IMR-90 (cell line): ENCODE results near the gene SIGLEC11. TPM values are rescaled to one million over a fixed set of nuclear protein-coding genes. Genes with fewer than 3 reads are reported as not detected.

Experiments
- ATAC-seq: fragments of 200-7000 bp; cut with Tn5 transposase; 2 replicates; pipeline ENCODE4 v1.9.1; 2020; ENCODE audit warnings: low read depth, mild to moderate bottlenecking, moderate library complexity
- BruUV-seq: library from RNA; stranded (reverse); fragments of 400-500 nt; replicated peaks from 2 replicates; lab custom pipeline; 2021; lab: Mats Ljungman, UMichigan
- CTCF ChIA-PET: fragments of 300-600 bp; formaldehyde crosslinking; extraction: SDS; loops from one replicate; lab custom pipeline; 2021; ENCODE audit warnings: antibody characterized with exemption; lab: Yijun Ruan, JAX
- POLR2A ChIA-PET: fragments of 300-600 bp; sonication (Branson Sonifier 250); formaldehyde crosslinking; loops from one replicate; lab custom pipeline; 2022; ENCODE audit warnings: antibody characterized with exemption; ENCODE audit not compliant: unreplicated experiment; lab: Charles Lee
- DNase-seq: peaks from one replicate; pipeline ENCODE4 v3.0.0; 2013
- H2AFZ ChIP-seq: replicated peaks from 2 replicates; pipeline ENCODE3; 2013; ENCODE audit warnings: low read length, mild to moderate bottlenecking; ENCODE audit not compliant: poor library complexity
- H2AK5ac ChIP-seq: 2 replicates; pipeline ENCODE4 v1.6.1; 2013; ENCODE audit warnings: low read depth, low read length, inconsistent platforms
- H2AK9ac ChIP-seq: replicated peaks from 2 replicates; pipeline ENCODE3; 2013; ENCODE audit warnings: mild to moderate bottlenecking, low read depth, low read length, moderate library complexity; ENCODE audit not compliant: poor library complexity
- H2BK120ac ChIP-seq: 2 replicates; pipeline ENCODE4 v1.6.1; 2013; ENCODE audit warnings: low read depth, low read length, inconsistent platforms
- H2BK15ac ChIP-seq: 3 replicates; pipeline ENCODE4 v1.6.1; 2013; ENCODE audit warnings: low read depth, low read length, inconsistent platforms
- H2BK20ac ChIP-seq: 2 replicates; pipeline ENCODE4 v1.6.1; 2013; ENCODE audit warnings: low read depth, mild to moderate bottlenecking, inconsistent platforms, low read length, moderate library complexity
- H2BK5ac ChIP-seq: 2 replicates; pipeline ENCODE4 v1.6.1; 2013; ENCODE audit warnings: mild to moderate bottlenecking, low read depth, low read length, inconsistent platforms; ENCODE audit not compliant: poor library complexity, severe bottlenecking
- H3K14ac ChIP-seq: replicated peaks from 2 replicates; pipeline ENCODE4 v1.6.1; 2013; ENCODE audit warnings: low read depth, low read length, inconsistent platforms
- H3K18ac ChIP-seq: 2 replicates; pipeline ENCODE4 v1.6.1; 2013; ENCODE audit warnings: low read depth, low read length, control low read depth
- H3K23ac ChIP-seq: 2 replicates; pipeline ENCODE4 v1.6.1; 2013; ENCODE audit warnings: low read depth, low read length, inconsistent platforms
- H3K27ac ChIP-seq: 2 replicates; pipeline ENCODE4 v1.5.1; 2013; ENCODE audit warnings: mild to moderate bottlenecking, control low read depth, low read length; ENCODE audit not compliant: insufficient read depth
- H3K27me3 ChIP-seq: 2 replicates; pipeline ENCODE4 v1.6.1; 2013; ENCODE audit warnings: low read length; ENCODE audit not compliant: control insufficient read depth, insufficient read depth
- H3K36me3 ChIP-seq: 2 replicates; pipeline ENCODE4 v1.6.1; 2013; ENCODE audit warnings: low read length, mixed read lengths; ENCODE audit not compliant: control insufficient read depth, insufficient read depth
- H3K4ac ChIP-seq: 2 replicates; pipeline ENCODE4 v1.6.1; 2013; ENCODE audit warnings: low read depth, low read length, inconsistent platforms
- H3K4me1 ChIP-seq: 2 replicates; pipeline ENCODE4 v1.6.1; 2013; ENCODE audit warnings: low read length, mixed read lengths; ENCODE audit not compliant: control insufficient read depth, insufficient read depth
- H3K4me2 ChIP-seq: 2 replicates; pipeline ENCODE4 v1.6.1; 2013; ENCODE audit warnings: low read depth, mild to moderate bottlenecking, control low read depth, low read length, moderate library complexity
- H3K4me3 ChIP-seq: 2 replicates; pipeline ENCODE4 v1.5.1; 2013; ENCODE audit warnings: low read depth, mild to moderate bottlenecking, control low read depth, low read length, moderate library complexity; ENCODE audit not compliant: insufficient read depth
- H3K56ac ChIP-seq: 2 replicates; pipeline ENCODE4 v1.6.1; 2013; ENCODE audit warnings: low read length, inconsistent platforms; ENCODE audit not compliant: insufficient read depth; ENCODE audit errors: extremely low read depth
- H3K79me1 ChIP-seq, 2 experiments: 2 replicates each; pipeline ENCODE4 v1.6.1; 2013; ENCODE audit warnings: low read length in 2 of 2, inconsistent platforms in 1 of 2, low read depth in 1 of 2
- H3K9ac ChIP-seq: 2 replicates; pipeline ENCODE4 v1.6.1; 2013; ENCODE audit warnings: low read depth, low read length, control low read depth
- H3K9me1 ChIP-seq: 2 replicates; pipeline ENCODE4 v1.6.1; 2013; ENCODE audit warnings: low read length, inconsistent platforms; ENCODE audit not compliant: insufficient read depth
- H3K9me3 ChIP-seq: 2 replicates; pipeline ENCODE4 v1.6.1; 2013; ENCODE audit warnings: low read length; ENCODE audit not compliant: control insufficient read depth, insufficient read depth
- H4K20me1 ChIP-seq: 2 replicates; pipeline ENCODE4 v1.6.1; 2013; ENCODE audit warnings: low read length, inconsistent platforms; ENCODE audit not compliant: insufficient read depth
- H4K5ac ChIP-seq: 2 replicates; pipeline ENCODE4 v1.6.1; 2013; ENCODE audit warnings: mild to moderate bottlenecking, low read depth, low read length, control low read depth
- H4K8ac ChIP-seq, 2 experiments: 2 replicates each; pipeline ENCODE4 v1.6.1; 2013; ENCODE audit warnings: low read depth in 2 of 2, low read length in 2 of 2, control low read depth in 1 of 2, inconsistent platforms in 1 of 2
- H4K91ac ChIP-seq: 2 replicates; pipeline ENCODE4 v1.6.1; 2013; ENCODE audit warnings: low read depth, low read length, inconsistent platforms; ENCODE audit not compliant: insufficient read depth
- CHD1 ChIP-seq: IDR thresholded peaks from 2 replicates; pipeline ENCODE4 v1.6.1; 2012; ENCODE audit warnings: low read depth, low read length, improper control_type of control experiment
- FOS ChIP-seq: fragments of 150-350 bp; IDR thresholded peaks from 2 replicates; pipeline ENCODE4 v1.6.1; 2016; ENCODE audit warnings: low read depth, low read length
- MXI1 ChIP-seq: IDR thresholded peaks from 2 replicates; pipeline ENCODE4 v1.6.1; 2012; ENCODE audit warnings: low read depth, mild to moderate bottlenecking, low read length, moderate library complexity, borderline replicate concordance
- NFE2L2 ChIP-seq: fragments of 150-350 bp; IDR thresholded peaks from 2 replicates; pipeline ENCODE4 v1.6.1; 2016; ENCODE audit warnings: low read depth, mild to moderate bottlenecking, low read length
- RAD21 ChIP-seq: IDR thresholded peaks from 2 replicates; pipeline ENCODE4 v1.6.1; 2012; ENCODE audit warnings: low read length, improper control_type of control experiment
- WGBS, 2 experiments: methylation state at CpG; one replicate each; pipeline versions ENCODE4 v1.1.5 to v1.1.7; 2013; ENCODE audit warnings: missing lambda C conversion rate in 2 of 2; ENCODE audit not compliant: insufficient read length in 1 of 2; ENCODE audit errors: extremely low coverage in 2 of 2; 5-methylcytosine and 5-hydroxymethylcytosine counted together
- dilution Hi-C: fragments of 300-500 bp; cut with HindIII; formaldehyde crosslinking; loops from one replicate; pipeline ENCODE4 v1.14.3; 2018; ENCODE audit warnings: low sequenced_read_pairs; ENCODE audit not compliant: unreplicated experiment
- in situ Hi-C: fragments of 300-500 bp; cut with MboI; formaldehyde crosslinking; loops from 3 replicates; pipeline ENCODE4 v1.14.3; 2019; ENCODE audit warnings: low sequenced_read_pairs, inconsistent platforms, mixed read lengths
- intact Hi-C: fragments of 100-400 bp; cut with micrococcal nuclease; formaldehyde crosslinking; loops from 2 replicates; pipeline ENCODE4 v1.10.0; 2022
- polyA plus RNA-seq, 3 experiments: library from polyadenylated mRNA; depleted of rRNA; stranded (reverse); fragments of >200 nt; gene quantifications; 2 replicates each; pipeline ENCODE4 v1.2.3, GENCODE V29; 2012; ENCODE audit warnings: low replicate concordance in 1 of 3
- total RNA-seq: library from RNA; depleted of rRNA; stranded (reverse); fragments of >200 nt; gene quantifications from 2 replicates; pipeline ENCODE4 v1.2.3, GENCODE V29; 2012
- TF ChIP-seq, protein P1 (sequence below): fragments of 150-350 bp; IDR thresholded peaks from 2 replicates; pipeline ENCODE4 v1.6.1; 2016; ENCODE audit warnings: low read depth, mild to moderate bottlenecking, low read length, moderate library complexity, borderline replicate concordance
- TF ChIP-seq, protein P2 (sequence below): conservative IDR thresholded peaks from 2 replicates; pipeline ENCODE4 v1.5.1; 2012; ENCODE audit warnings: mild to moderate bottlenecking, low read depth, low read length, improper control_type of control experiment

The SIGLEC11 gene
- total and polyA plus RNA-seq, 2 of the 4 experiments (the other 2 are of a cell fraction), result not detected

DNA sequence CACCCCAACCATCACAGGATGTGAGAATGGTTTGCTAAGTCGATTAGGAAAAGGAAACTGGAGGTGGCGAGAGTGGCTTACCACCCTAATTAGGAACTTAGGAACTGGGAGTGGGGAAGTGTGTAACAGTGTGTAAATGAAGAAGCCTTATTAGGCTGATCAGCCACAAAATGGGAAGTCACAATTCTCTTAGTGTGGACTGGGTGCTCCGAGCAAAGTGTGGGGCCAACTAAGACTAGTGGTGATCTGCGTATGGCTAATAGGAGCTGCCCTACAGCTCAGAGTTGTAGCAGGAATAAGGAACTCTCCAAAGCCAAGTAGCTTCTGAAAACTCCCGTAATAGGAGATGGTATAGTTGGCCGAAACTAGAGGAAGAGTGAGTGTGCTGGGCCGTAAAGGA, 7.6 kb downstream of the SIGLEC11 start:
- ATAC-seq, result no peak

More for the DNA sequence above, 7.6 kb downstream of the SIGLEC11 start:
- in situ Hi-C loops (no loop called here), intact Hi-C loops (no loop called here), dilution Hi-C loops (no loop called here)
- H3K9ac ChIP-seq, result no peak overlapping the region
- H2AK9ac ChIP-seq, result no peak overlapping the region
- ChIA-PET CTCF (no interaction called here), POLR2A (no interaction called here)
- no TSS peak for BruUV-seq
- no peak overlapping the region for H4K8ac ChIP-seq
- no peak overlapping the region for H3K4me2 ChIP-seq
- H2BK120ac ChIP-seq, result no peak overlapping the region
- H3K23ac ChIP-seq, result no peak overlapping the region
- no peaks in the 10 kb centered on the region for H3K79me1 ChIP-seq
- no peak overlapping the region for H3K56ac ChIP-seq
- H2BK20ac ChIP-seq, result no peak overlapping the region
- H2AK5ac ChIP-seq, result no peak overlapping the region
- H3K4me3 ChIP-seq, result no peak overlapping the region
- H4K5ac ChIP-seq, result no peak overlapping the region
- peaks cover 14% of the 10 kb centered on the region for H3K27me3 ChIP-seq
- no peak overlapping the region for H3K4ac ChIP-seq
- no peak overlapping the region for H4K91ac ChIP-seq
- H2BK5ac ChIP-seq, result no peak overlapping the region
- DNase-seq, result no peak
- H3K9me1 ChIP-seq, result no peaks in the 10 kb centered on the region
- TF ChIP-seq CHD1 (no peak), NFE2L2 (no peak), MXI1 (no peak), RAD21 (no peak), FOS (no peak)
- TF ChIP-seq, protein P1, sequence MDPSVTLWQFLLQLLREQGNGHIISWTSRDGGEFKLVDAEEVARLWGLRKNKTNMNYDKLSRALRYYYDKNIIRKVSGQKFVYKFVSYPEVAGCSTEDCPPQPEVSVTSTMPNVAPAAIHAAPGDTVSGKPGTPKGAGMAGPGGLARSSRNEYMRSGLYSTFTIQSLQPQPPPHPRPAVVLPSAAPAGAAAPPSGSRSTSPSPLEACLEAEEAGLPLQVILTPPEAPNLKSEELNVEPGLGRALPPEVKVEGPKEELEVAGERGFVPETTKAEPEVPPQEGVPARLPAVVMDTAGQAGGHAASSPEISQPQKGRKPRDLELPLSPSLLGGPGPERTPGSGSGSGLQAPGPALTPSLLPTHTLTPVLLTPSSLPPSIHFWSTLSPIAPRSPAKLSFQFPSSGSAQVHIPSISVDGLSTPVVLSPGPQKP, result no peak
- TF ChIP-seq, protein P2, sequence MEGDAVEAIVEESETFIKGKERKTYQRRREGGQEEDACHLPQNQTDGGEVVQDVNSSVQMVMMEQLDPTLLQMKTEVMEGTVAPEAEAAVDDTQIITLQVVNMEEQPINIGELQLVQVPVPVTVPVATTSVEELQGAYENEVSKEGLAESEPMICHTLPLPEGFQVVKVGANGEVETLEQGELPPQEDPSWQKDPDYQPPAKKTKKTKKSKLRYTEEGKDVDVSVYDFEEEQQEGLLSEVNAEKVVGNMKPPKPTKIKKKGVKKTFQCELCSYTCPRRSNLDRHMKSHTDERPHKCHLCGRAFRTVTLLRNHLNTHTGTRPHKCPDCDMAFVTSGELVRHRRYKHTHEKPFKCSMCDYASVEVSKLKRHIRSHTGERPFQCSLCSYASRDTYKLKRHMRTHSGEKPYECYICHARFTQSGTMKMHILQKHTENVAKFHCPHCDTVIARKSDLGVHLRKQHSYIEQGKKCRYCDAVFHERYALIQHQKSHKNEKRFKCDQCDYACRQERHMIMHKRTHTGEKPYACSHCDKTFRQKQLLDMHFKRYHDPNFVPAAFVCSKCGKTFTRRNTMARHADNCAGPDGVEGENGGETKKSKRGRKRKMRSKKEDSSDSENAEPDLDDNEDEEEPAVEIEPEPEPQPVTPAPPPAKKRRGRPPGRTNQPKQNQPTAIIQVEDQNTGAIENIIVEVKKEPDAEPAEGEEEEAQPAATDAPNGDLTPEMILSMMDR, result no peak
- H3K14ac ChIP-seq, result no peak overlapping the region
- H3K9me3 ChIP-seq, result no peaks in the 10 kb centered on the region
- no peak overlapping the region for H2BK15ac ChIP-seq
- no peaks in the 10 kb centered on the region for H3K4me1 ChIP-seq
- WGBS, 2 experiments, result no CpG with 5 or more reads among the region's 7 CpGs
- no peak overlapping the region for H3K18ac ChIP-seq
- H3K27ac ChIP-seq, result no peak overlapping the region
- no peak overlapping the region for H2AFZ ChIP-seq
- no peaks in the 10 kb centered on the region for H3K36me3 ChIP-seq
- no peaks in the 10 kb centered on the region for H4K20me1 ChIP-seq
